ENCODE results near the gene CELA2B.
"Not testable (repeated sequence)": the region's sequence is repeated elsewhere in the genome, so short reads cannot be mapped to it uniquely, and the experiment has no call there.

The CELA2B gene

GRCh38 chr1:15475752-15476314 lies at the start of gene CELA2B:
Gene CELA2B (plus strand): TSS chr1:15476104. CDS start chr1:15476126, 22 bp downstream.
- DNase-seq = no peak

DNA sequence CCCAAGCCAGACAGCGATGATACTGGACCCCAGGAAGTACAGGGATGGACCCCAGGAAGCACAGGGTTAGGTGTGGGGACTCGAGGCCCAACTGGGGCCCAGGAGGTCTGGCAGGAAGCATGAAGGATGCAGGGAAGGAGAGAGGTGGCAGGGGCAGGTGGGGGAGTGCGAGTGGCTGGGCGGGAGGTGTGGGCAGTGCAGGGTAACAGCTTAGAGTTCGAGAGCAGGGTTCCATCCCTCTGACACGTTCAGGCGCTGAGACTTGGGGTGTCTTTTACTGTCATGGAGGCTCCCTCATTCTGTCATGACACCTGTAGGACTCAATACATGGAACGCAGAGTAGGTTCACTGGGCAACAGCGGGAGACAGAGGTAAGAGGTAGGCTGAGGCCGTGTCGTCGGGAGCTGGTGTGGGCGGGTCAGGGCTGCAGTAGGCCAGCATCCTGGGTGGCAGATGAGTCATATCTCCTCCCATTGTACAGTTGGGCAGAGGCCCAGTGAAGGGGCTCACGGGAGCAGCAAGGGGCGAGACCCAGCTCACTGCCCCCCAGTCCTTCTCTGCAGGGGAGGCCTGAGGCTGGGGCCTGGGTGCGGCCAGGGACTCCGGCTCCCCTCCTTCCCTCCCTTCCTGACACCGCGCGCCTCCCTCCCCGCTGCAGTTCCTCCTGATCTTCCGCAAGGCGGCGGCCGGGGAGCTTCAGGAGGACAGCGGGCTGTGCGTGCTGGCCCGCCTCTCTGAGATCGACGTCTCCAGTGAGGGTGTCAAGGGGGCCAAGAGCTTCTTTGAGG lies 49.2 kb upstream of the CELA2B start:
- peak; percentile 82 for DNase-seq

- no peak for DNase-seq
These were observed 48.6 kb upstream of the CELA2B start for GRCh38 chr1:15427280-15427666.

- not testable (repeated sequence) for DNase-seq
These were observed 47.7 kb upstream of the CELA2B start for GRCh38 chr1:15428252-15428651.

DNA sequence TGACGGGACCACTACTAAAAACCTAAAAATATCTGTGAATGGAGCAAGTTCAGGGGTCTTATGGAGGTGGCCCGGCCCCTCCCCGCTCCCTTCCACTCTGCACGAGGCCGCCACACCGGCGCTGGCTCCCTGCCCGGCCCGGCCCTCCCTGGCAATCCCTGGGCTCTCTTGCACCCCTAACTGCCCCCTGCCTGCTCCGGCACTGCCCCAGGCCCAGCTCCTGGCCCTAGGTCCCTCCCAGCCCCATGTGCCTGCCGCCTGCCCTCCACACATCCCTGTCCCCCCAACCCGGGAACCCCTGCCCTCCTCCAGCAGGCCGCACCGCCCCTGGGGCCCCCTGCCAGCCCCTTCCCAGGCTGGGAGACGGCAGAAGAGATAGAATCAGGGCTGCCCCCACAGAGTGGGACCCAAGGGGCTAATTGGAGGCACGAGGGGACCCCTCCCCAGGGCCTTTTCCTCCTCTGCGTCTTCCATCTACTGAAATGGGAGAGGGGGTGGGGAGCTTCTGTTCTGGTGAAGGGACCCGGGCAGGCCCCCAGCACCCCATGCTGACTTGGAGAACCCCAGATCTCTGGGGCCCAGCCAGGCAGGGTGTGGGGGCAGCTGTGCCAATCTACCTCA lies 47.0 kb upstream of the CELA2B start:
- DNase-seq = no peak

- DNase-seq = no peak
These were observed 46.2 kb upstream of the CELA2B start for GRCh38 chr1:15429701-15430149.

DNA sequence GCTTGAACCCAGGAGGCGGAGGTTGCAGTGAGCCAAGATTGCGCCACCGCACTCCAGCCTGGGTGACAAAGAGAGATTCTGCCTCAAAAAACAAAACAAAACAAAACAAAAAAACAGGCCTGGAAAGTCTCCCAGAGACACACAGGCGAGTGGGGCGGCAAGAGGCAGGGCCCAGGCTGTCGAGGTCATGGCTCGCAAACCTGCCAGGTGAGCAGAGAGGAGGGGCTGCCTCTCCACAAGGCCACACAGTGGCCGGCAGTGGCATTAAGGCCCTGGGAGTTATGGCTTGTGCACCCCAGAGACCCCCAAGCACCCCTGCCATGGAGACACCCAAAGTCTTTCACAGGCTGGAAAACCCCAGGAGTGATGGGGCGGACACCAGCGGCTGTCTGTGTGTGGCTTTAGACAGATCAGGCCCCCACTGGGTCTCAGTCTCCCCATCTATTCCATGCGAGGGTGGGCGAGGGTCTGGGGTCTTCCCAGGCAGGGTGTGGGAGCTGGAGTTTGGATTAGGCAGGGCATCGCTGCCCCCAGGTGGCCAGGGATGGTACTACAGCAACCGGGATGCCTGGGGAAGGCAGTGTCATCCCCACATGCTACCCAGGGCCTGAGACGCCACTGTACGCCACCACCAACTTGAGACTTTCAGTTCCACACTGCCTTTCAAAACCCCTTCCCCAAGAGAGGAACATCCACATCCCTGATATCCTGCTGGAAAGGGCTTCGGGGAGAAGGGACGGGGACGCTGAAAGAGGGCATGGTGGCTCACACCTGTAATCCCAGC lies 44.9 kb upstream of the CELA2B start:
- DNase-seq = peak; percentile 16

- peak; percentile 1 for DNase-seq
These were observed 44.3 kb upstream of the CELA2B start for GRCh38 chr1:15431571-15431948.

DNA sequence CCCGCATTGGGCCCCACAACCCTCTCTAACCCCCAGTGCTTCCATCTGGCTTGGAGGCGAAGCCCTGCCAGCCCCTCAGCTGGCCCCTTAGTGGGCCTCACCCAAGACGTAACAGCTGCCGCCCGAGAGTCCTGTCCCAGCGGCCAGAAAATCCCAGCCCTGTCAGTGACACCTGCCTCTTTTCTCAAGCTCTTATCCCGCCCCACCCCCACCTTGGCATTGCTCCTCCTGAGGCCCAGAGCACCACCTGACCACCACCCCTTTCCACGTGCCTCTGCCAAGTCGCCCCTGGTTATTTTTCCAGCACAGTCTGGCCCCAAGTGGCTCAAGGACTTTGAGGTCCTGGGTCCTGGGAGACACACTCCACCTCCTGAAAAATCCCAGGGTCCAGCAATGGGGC lies 43.6 kb upstream of the CELA2B start:
- no peak for DNase-seq

DNA sequence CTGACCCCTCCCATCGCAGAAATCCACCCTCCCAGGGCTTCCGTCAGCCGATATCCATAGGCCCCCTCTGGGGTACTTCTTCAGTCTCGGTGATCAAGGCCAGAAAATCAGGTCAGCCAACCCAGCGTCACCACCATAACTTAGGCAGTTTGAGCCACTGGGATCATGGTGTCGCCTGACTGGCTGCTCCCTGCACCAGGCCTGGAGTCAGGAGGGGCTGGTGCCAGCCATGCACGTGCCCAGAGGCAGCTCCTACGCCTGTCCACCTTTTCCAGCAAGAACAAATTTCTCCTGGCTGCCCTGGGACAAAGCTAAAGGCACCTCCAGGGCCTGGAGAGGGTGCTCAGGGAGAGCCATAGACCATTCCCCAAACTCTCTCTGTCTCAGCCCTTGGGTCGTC lies 42.4 kb upstream of the CELA2B start:
- DNase-seq = no peak

- DNase-seq = not testable (repeated sequence)
These were observed 41.2 kb upstream of the CELA2B start for GRCh38 chr1:15434739-15435138.

GRCh38 chr1:15435239-15436077 lies 40.4 kb upstream of the CELA2B start:
- DNase-seq = no peak

GRCh38 chr1:15436881-15437442 lies 38.9 kb upstream of the CELA2B start:
- DNase-seq = no peak

DNA sequence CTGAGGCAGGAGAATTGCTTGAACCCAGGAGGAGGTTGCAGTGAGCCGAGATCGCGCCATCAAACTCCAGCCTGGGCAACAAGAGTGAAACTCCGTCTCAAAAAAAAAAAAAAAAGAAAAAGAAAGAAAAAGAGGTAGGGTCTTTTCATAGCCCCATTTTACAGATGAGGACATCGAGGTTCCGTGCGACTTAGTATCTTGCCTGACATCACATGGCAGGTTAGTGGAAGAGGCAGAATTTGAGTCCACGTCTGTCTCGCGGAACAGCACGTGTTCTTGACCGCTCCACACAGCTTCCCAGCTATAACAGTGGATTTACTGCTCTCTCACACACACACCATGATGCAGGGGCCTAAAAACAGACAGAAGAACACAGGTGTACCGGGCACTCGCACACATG lies 36.6 kb upstream of the CELA2B start:
- DNase-seq = no peak

GRCh38 chr1:15440357-15440756 lies 35.5 kb upstream of the CELA2B start:
- no peak for DNase-seq

DNA sequence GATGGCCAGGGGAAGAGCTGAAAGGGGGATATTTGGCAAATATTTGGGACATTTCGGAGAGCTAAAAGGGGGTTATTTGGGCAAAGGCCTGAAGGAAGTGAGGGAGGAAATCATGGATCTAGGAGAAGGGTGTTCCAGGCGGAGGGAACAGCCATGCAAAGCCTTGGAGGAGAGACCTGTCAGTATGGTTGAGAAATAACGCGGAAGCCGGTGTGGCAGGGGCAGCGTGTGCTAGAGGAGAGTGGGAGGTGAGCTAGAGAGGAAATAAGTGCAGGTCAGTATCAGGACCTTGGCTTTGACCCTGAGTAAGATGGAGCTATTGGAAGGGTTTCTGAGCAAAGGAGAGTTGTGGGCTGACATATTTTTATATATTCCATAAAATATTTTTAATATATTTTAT lies 34.7 kb upstream of the CELA2B start:
- no peak for DNase-seq

DNA sequence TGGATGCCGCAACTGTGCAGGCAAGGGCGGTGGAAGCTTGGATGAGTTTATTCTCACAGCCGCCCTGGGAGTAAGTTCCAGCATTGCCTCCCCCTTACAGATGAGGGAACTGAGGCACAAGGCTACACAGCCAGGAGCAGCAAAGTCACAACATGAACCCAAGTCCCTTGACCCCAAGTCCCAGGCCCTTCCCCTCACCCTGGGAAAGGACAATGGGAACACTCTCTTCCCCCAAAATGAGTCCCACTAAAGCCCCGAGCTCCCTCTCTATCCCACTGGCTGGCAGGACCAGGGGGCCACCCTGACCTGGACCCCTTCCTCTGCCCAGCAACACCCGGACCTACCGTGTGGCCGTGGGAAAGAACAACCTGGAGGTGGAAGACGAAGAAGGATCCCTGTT lies 33.8 kb upstream of the CELA2B start:
- no peak for DNase-seq

GRCh38 chr1:15442759-15443158 lies 33.1 kb upstream of the CELA2B start:
- DNase-seq = no peak

GRCh38 chr1:15443281-15443680 lies 32.6 kb upstream of the CELA2B start:
- DNase-seq = no peak

GRCh38 chr1:15444468-15445389 lies 31.2 kb upstream of the CELA2B start:
- DNase-seq = no peak
